Effector memory CD8-positive, alpha-beta T cell (primary cell): Measurements from ENCODE around the gene AP1S1.
"Not testable (repeated sequence)": the region's sequence is repeated elsewhere in the genome, so short reads cannot be mapped to it uniquely, and the experiment has no call there.

ENCODE experiments used
- ATAC-seq: fragments of 150-1000 bp; cut with Tn5 transposase; replicated peaks from 2 replicates; pipeline ENCODE4 v1.10.0; 2021; ENCODE audit warnings: mild to moderate bottlenecking, moderate library complexity
- DNase-seq, 3 experiments: peaks; one replicate each; pipeline ENCODE4 v3.0.0; 2021
- H3K27ac Mint-ChIP-seq, 2 donors: one replicate each; pipeline ENCODE4 v1.8.0; 2022; ENCODE audit warnings: mild to moderate bottlenecking in 2 of 2, mixed read lengths in 2 of 2, moderate library complexity in 2 of 2
- H3K27me3 Mint-ChIP-seq, 2 donors: one replicate each; pipeline ENCODE4 v1.8.0; 2022; ENCODE audit warnings: mixed read lengths in 2 of 2
- H3K36me3 Mint-ChIP-seq: one replicate; pipeline ENCODE4 v1.8.0; 2022; ENCODE audit warnings: mild to moderate bottlenecking, moderate library complexity, mixed read lengths; ENCODE audit not compliant: insufficient read depth
- H3K4me1 Mint-ChIP-seq, 2 donors: one replicate each; pipeline ENCODE4 v1.8.0; 2022; ENCODE audit warnings: low read depth in 2 of 2, mixed read lengths in 2 of 2
- H3K4me3 Mint-ChIP-seq, 2 donors: one replicate each; pipeline ENCODE4 v1.8.0; 2022; ENCODE audit warnings: mild to moderate bottlenecking in 2 of 2, mixed read lengths in 2 of 2, moderate library complexity in 2 of 2
- H3K9me3 Mint-ChIP-seq, 2 donors: one replicate each; pipeline ENCODE4 v1.8.0; 2022; ENCODE audit warnings: mixed read lengths in 2 of 2

Gene AP1S1

DNA sequence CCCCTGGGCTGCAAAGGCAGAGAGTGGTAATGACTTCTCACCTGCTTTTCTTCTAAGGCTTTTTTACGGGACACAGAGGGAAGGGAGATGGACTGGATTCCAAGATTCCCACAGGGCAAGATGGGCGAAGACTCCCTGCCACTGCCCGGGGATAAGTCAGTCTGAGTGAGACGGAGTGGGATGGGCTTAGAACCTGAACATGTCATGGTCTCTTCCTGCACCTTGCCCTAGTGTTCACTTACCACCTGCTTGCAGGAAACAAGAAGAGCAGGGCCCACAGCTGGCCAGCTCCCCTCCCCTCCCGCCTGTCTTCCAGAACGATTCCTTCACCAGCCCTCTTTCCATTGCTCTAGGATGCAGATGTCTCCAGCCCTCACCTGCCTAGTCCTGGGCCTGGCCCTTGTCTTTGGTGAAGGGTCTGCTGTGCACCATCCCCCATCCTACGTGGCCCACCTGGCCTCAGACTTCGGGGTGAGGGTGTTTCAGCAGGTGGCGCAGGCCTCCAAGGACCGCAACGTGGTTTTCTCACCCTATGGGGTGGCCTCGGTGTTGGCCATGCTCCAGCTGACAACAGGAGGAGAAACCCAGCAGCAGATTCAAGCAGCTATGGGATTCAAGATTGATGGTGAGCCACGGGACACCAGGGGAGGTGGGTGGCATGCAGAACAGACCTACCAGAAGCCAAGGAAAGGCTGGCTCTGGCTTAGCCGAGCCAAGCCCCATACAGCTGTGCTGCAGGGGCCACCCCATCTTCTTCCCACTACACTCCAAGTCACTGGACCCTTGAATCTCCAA is 26.0 kb upstream of the AP1S1 start:
- peaks cover 21 to 27% of the 10 kb centered on the region in 2 donors for H3K4me1 Mint-ChIP-seq
- H3K27ac Mint-ChIP-seq = peak overlapping the region in 1 of 2 donors; percentile 56
- H3K4me3 Mint-ChIP-seq = no peak overlapping the region
- no peaks in the 10 kb centered on the region for H3K9me3 Mint-ChIP-seq
- peaks cover 40 to 76% of the 10 kb centered on the region in 2 donors for H3K27me3 Mint-ChIP-seq
- ATAC-seq (no peak), DNase-seq (no peak)
- H3K36me3 Mint-ChIP-seq = peaks cover 4% of the 10 kb centered on the region

DNA sequence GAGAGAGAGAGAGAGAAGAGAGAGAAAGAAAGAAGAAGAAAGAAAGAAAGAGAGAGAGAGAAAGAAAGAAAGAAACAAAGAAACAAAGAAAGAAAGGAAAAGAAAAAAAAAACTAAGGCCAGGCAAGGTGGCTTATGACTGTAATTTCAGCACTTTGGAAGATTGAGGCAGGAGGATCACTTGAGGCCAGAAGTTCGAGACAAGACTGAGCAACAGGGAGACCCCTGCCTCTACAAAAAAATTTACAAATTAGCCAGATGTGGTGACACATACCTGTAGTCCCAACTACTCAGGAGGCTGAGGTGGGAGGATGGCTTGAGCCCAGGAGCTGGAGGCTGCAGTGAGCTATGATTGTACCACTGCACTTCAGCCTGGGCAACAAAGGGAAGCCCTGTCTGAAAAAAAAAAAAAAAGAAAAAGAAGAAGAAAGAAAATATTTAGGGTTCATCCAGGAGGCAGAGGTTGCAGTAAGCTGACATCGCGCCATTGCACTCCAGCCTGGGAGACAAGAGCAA is 24.6 kb upstream of the AP1S1 start:
- Mint-ChIP-seq H3K9me3 (no peaks in the 10 kb centered on the region), H3K27me3 (peaks cover 44 to 76% of the 10 kb centered on the region in 2 donors), H3K36me3 (peaks cover 4% of the 10 kb centered on the region), H3K4me1 (peaks cover 18 to 24% of the 10 kb centered on the region in 2 donors), H3K27ac (no peak overlapping the region), H3K4me3 (no peak overlapping the region)
- DNase-seq (no peak), ATAC-seq (no peak)

DNA sequence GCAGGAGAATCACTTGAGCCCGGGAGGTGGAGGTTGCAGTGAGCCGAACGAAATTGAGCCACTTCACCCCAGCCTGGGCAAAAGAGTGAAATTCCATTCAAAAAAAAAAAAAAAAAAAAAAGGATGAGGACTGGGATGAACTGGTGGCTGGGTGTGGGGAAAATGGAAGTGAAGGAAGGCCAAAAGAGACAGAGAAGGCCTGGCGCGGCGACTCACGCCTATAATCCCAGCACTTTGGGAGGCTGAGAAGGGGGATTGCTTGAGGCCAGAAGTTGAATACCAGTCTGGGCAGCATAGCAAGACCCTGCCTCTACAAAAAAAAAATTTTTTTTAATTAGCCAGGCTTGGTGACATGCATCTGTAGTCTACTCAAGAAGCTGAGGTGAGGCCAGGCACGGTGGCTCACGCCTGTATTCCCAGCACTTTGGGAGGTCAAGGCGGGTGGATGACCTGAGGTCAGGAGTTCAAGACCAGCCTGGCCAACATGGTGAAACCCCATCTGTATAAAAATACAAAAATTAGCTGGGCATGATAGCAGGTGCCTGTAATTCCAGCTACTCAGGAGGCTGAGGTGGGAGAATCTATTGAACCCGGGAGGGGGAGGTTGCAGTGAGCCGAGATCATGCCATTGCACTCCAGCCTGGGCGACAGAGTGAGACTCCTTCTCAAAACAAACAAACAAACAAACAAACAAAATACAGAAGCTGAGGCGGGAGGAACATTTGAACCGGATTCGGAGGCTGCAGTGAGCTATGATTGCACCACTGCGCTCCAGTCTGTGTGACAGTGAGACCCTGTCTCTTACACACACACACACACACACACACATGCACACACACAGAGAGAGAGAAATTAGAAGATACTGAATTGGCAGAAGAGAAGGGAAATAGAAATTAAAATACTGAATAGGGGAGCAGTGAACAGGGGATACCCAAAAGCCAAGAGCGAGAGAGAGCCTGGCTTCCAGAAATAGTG is 21.4 kb upstream of the AP1S1 start:
- H3K27ac Mint-ChIP-seq, H3K4me3 Mint-ChIP-seq, H3K9me3 Mint-ChIP-seq, DNase-seq, ATAC-seq, H3K36me3 Mint-ChIP-seq: not testable (repeated sequence)
- H3K4me1 Mint-ChIP-seq = peaks cover 7 to 11% of the 10 kb centered on the region in 2 donors
- H3K27me3 Mint-ChIP-seq = peaks cover 32 to 71% of the 10 kb centered on the region in 2 donors

DNA sequence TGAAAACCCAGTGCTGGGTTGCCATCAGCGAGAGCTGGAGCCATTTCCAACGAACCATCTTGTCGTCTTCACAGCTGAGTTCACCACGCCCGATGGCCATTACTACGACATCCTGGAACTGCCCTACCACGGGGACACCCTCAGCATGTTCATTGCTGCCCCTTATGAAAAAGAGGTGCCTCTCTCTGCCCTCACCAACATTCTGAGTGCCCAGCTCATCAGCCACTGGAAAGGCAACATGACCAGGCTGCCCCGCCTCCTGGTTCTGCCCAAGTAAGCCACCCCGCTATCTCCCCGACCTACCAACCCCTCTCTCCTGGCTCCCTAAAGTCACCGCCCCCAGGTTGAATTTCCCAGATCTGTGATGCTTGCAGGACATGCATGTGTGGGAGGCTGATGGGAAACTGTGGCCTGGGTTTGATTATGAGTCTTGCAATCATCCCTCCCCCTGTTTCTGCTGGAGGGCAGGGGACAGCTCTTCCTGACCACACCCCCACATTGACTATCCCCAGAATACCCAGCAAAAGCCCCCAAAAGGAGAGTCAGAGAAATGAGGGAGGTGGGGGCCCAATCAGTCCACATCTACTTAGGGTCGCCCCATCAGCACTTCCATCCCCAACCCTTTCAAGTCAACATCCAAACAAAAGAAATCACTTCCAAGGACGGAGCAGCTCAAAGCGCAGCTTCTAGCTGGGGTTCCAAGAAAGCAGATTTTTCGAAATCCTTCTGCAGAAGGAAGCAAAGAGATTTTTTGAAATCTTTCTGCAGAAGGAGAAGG is 20.5 kb upstream of the AP1S1 start:
- H3K4me1 Mint-ChIP-seq = peaks cover 10 to 20% of the 10 kb centered on the region in 2 donors
- no peak overlapping the region for H3K4me3 Mint-ChIP-seq
- no peak for ATAC-seq
- peaks cover 32 to 71% of the 10 kb centered on the region in 2 donors for H3K27me3 Mint-ChIP-seq
- DNase-seq = no peak
- H3K9me3 Mint-ChIP-seq = no peaks in the 10 kb centered on the region
- no peak overlapping the region for H3K27ac Mint-ChIP-seq
- H3K36me3 Mint-ChIP-seq = peaks cover 11% of the 10 kb centered on the region

DNA sequence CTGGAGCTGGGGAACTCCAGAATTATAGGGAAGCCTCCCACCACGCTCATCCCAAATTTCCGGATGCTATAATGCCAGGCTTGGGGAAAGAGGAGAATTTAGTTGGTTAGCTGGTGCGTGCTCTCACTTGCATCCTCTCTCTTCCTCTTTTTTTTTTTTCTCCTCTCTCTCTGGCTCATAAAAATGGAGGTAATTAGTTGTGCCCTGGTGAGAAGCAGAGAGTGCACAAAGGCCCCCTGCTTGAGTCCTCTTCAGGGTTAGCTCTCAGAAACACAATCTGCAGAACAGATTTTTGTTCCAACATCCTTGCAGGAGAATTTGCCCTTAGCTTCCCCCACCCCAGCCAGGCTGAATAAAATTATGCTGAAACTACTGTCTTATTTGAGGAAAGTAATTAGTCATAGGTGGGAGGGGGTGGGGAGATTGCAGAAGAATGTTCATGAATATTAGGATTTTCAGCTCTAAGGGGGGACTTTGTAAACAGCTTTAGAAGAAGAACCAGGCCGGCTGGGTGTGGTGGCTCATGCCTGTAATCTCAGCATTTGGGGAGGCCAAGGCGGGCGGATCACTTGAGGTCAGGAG is 19.8 kb upstream of the AP1S1 start:
- H3K9me3 Mint-ChIP-seq = no peaks in the 10 kb centered on the region
- ATAC-seq (no peak), DNase-seq (no peak)
- peaks cover 11 to 22% of the 10 kb centered on the region in 2 donors for H3K4me1 Mint-ChIP-seq
- H3K4me3 Mint-ChIP-seq = no peak overlapping the region
- H3K27me3 Mint-ChIP-seq = peaks cover 32 to 69% of the 10 kb centered on the region in 2 donors
- peak overlapping the region in 1 of 2 donors; percentile 19 for H3K27ac Mint-ChIP-seq
- H3K36me3 Mint-ChIP-seq = peaks cover 11% of the 10 kb centered on the region

DNA sequence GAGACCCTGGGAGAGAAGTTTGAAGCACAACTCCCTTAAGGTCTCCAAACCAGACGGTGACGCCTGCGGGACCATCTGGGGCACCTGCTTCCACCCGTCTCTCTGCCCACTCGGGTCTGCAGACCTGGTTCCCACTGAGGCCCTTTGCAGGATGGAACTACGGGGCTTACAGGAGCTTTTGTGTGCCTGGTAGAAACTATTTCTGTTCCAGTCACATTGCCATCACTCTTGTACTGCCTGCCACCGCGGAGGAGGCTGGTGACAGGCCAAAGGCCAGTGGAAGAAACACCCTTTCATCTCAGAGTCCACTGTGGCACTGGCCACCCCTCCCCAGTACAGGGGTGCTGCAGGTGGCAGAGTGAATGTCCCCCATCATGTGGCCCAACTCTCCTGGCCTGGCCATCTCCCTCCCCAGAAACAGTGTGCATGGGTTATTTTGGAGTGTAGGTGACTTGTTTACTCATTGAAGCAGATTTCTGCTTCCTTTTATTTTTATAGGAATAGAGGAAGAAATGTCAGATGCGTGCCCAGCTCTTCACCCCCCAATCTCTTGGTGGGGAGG is 16.5 kb upstream of the AP1S1 start:
- DNase-seq = no peak
- Mint-ChIP-seq H3K36me3 (peaks cover 7% of the 10 kb centered on the region), H3K4me1 (peaks cover 14 to 26% of the 10 kb centered on the region in 2 donors), H3K9me3 (no peaks in the 10 kb centered on the region), H3K4me3 (peak overlapping the region; percentile 42 to 49), H3K27ac (peak overlapping the region; percentile 87 to 89), H3K27me3 (peaks cover 21 to 41% of the 10 kb centered on the region in 2 donors)
- ATAC-seq = no peak

DNA sequence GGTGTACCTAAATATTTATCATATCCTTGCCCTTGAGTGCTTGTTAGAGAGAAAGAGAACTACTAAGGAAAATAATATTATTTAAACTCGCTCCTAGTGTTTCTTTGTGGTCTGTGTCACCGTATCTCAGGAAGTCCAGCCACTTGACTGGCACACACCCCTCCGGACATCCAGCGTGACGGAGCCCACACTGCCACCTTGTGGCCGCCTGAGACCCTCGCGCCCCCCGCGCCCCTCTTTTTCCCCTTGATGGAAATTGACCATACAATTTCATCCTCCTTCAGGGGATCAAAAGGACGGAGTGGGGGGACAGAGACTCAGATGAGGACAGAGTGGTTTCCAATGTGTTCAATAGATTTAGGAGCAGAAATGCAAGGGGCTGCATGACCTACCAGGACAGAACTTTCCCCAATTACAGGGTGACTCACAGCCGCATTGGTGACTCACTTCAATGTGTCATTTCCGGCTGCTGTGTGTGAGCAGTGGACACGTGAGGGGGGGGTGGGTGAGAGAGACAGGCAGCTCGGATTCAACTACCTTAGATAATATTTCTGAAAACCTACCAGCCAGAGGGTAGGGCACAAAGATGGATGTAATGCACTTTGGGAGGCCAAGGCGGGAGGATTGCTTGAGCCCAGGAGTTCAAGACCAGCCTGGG is 15.9 kb upstream of the AP1S1 start:
- H3K4me1 Mint-ChIP-seq = peaks cover 14 to 26% of the 10 kb centered on the region in 2 donors
- peak overlapping the region; percentile 49 to 61 for H3K4me3 Mint-ChIP-seq

DNA sequence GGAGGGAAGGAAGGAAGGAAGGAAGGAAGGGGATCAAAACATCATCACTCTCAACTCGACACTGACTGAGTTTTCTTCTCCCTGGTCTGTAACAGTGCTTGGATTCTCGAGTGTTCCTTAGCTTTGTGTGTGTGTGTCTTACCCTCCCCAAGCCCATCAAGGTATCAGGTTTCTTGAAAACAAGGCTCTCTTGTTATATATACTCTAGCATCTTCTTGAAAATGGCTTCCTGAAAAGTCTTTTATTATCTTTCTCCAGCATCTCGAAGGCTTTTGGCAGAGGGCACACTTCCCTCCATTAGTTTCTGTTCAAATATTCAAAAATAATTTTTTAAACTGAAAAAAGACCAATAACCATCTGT is 14.0 kb upstream of the AP1S1 start:
- Mint-ChIP-seq H3K36me3 (peaks cover 7% of the 10 kb centered on the region), H3K27ac (peak overlapping the region in 1 of 2 donors; percentile 42), H3K27me3 (peaks cover 22 to 34% of the 10 kb centered on the region in 2 donors), H3K9me3 (no peaks in the 10 kb centered on the region), H3K4me3 (no peak overlapping the region), H3K4me1 (peaks cover 17 to 26% of the 10 kb centered on the region in 2 donors)
- no peak for DNase-seq
- ATAC-seq = no peak

More for the DNA sequence above, 15.9 kb upstream of the AP1S1 start:
- H3K9me3 Mint-ChIP-seq = no peaks in the 10 kb centered on the region
- peak; percentile 98 for ATAC-seq
- H3K36me3 Mint-ChIP-seq = peaks cover 7% of the 10 kb centered on the region
- H3K27me3 Mint-ChIP-seq = peaks cover 21 to 36% of the 10 kb centered on the region in 2 donors
- peak overlapping the region; percentile 84 to 87 for H3K27ac Mint-ChIP-seq
- peak; percentile 60 to 67 (median 64) for DNase-seq

DNA sequence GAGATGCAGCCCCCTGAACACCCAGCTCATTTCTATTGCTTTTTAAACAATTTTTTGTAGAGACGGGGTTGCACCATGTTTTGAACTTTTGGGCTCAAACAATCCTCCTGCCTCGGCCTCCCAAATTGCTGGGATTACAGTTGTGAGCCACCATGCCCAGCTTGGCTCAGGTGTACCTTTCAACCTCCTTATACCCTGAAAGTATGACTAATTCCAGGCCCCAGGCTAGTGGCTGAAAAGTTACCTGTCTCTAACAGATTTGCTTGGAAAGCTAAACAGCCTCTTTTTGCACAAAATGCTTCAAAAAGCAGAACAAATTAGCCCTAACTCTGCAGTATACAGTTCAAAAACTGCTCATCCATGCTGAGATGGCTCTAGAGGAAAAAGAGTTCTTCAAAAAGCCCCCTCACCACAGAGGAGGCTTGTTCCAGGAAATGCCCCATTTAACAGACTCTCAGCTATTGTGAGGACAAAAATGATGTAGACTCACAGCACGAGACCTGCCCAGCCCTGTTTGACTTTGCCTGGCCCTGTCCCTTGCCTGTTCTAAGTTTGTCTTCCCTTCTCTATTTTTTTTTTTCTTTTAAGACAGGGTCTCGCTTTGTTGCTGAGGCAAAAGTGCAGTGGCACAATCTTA is 13.4 kb upstream of the AP1S1 start:
- H3K4me3 Mint-ChIP-seq = no peak overlapping the region
- peaks cover 7% of the 10 kb centered on the region for H3K36me3 Mint-ChIP-seq
- ATAC-seq = peak; percentile 30
- no peaks in the 10 kb centered on the region for H3K9me3 Mint-ChIP-seq
- peaks cover 24 to 34% of the 10 kb centered on the region in 2 donors for H3K27me3 Mint-ChIP-seq
- H3K27ac Mint-ChIP-seq = no peak overlapping the region
- DNase-seq = no peak
- peaks cover 17 to 26% of the 10 kb centered on the region in 2 donors for H3K4me1 Mint-ChIP-seq

DNA sequence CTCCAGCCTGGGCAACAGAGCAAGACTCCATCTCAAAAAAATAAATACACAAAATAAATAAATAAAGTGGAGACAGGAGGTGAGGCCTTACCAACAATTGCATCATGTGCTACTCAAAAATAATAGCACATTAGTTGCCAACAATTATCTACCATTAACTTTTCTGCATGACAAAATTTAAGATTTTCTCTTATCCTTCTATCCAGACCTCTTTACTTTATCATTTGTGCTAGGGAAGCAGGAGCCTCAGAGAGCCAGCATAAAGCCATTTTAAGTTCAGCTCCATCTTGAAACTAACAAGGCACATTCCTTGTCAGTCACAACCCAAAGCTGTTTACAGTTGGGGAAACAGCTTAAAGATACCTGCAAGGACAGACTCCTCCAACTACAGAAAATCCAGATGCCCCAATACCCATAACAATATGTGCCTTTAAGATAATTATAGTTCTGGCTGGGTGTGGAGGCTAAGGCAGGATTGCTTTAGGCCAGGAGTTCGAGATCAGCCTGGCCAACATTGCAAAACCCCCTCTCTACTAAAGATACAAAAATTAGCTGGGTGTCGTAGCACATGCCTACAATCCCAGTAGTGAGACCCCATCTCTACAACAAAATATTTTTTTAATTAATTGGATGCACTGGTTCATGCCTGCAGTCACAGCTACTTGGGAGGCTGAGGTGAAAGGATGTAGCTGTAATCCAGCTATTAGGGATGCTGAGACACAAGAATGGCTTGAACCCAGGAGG is 2.2 kb upstream of the AP1S1 start:
- DNase-seq (no peak), ATAC-seq (no peak)
- Mint-ChIP-seq H3K27me3 (peaks cover 18 to 25% of the 10 kb centered on the region in 2 donors), H3K27ac (no peak overlapping the region), H3K4me1 (peaks cover 14 to 16% of the 10 kb centered on the region in 2 donors), H3K9me3 (no peaks in the 10 kb centered on the region), H3K4me3 (no peak overlapping the region), H3K36me3 (peaks cover 11% of the 10 kb centered on the region)

DNA sequence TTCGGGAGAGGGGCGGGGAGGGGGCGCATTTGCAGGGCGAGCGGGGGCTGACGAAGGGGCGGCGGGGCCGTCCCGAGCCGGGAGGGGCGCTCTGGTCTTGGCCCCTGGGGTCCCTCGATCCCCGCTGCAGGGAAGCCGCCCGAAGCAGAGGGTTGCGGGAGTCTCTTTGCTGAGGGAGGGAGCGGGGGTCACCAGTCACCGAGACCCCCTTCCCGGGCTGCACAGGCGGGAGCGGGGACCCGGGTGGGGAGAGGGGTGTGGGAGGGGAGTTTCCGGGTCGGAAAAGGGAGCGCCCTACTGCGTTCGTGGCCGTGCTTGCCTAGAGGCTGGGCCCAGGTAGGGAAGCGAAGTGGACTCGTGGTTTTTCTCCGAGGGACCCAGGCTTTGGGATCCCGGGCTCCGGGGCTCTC is 422 bp downstream of the AP1S1 start:
- Mint-ChIP-seq H3K27me3 (peaks cover 3 to 5% of the 10 kb centered on the region in 2 donors), H3K27ac (peak overlapping the region; percentile 61 to 87)

More for the DNA sequence above, 422 bp downstream of the AP1S1 start:
- DNase-seq = no peak
- peak; percentile 18 for ATAC-seq
- peak overlapping the region; percentile 72 to 84 for H3K4me3 Mint-ChIP-seq
- peaks cover 11% of the 10 kb centered on the region for H3K36me3 Mint-ChIP-seq
- no peaks in the 10 kb centered on the region for H3K9me3 Mint-ChIP-seq
- H3K4me1 Mint-ChIP-seq = peaks cover 12 to 14% of the 10 kb centered on the region in 2 donors
